ENCODE measurements around the gene COLEC11.

The COLEC11 gene

GRCh38 chr2:3661149-3661660 lies 66.3 kb downstream of the COLEC11 start:
- H2AFZ ChIP-seq (ENCODE audit: low read depth), result no peak overlapping the region
- no peak for TF ChIP-seq CTCF (conservative IDR thresholded peaks at IDR 0.05; ENCODE audit: low read depth, low read length)
- no peak overlapping the region for H3K4me2 ChIP-seq
- H3K27me3 ChIP-seq (ENCODE audit: insufficient read depth, low read depth), result no peaks in the 10 kb centered on the region
- no peaks in the 10 kb centered on the region for H3K36me3 ChIP-seq (ENCODE audit: insufficient read depth)
- no peaks in the 10 kb centered on the region for H4K20me1 ChIP-seq (ENCODE audit: insufficient read depth)
- H3K27ac ChIP-seq, result no peak overlapping the region
- H3K4me3 ChIP-seq (IDR thresholded peaks at IDR 0.05; ENCODE audit: insufficient read depth, low read depth, low read length), result no peak overlapping the region
- no peaks in the 10 kb centered on the region for H3K79me2 ChIP-seq (ENCODE audit: insufficient read depth, low read depth)
- H3K4me1 ChIP-seq (ENCODE audit: low read depth, poor library complexity, severe bottlenecking), result no peaks in the 10 kb centered on the region
- H3K9ac ChIP-seq, result no peak overlapping the region

GRCh38 chr2:3662239-3662638 lies 67.3 kb downstream of the COLEC11 start:
- H3K36me3 ChIP-seq (ENCODE audit: insufficient read depth), result no peaks in the 10 kb centered on the region
- no peaks in the 10 kb centered on the region for H3K79me2 ChIP-seq (ENCODE audit: insufficient read depth, low read depth)
- H4K20me1 ChIP-seq (ENCODE audit: insufficient read depth), result no peaks in the 10 kb centered on the region
- H3K27me3 ChIP-seq (ENCODE audit: insufficient read depth, low read depth), result no peaks in the 10 kb centered on the region
- H3K4me3 ChIP-seq (IDR thresholded peaks at IDR 0.05; ENCODE audit: insufficient read depth, low read depth, low read length), result no peak overlapping the region
- H3K27ac ChIP-seq, result no peak overlapping the region
- H3K4me2 ChIP-seq, result no peak overlapping the region
- H2AFZ ChIP-seq (ENCODE audit: low read depth), result no peak overlapping the region
- no peak for TF ChIP-seq CTCF (conservative IDR thresholded peaks at IDR 0.05; ENCODE audit: low read depth, low read length)
- H3K4me1 ChIP-seq (ENCODE audit: low read depth, poor library complexity, severe bottlenecking), result no peaks in the 10 kb centered on the region
- no peak overlapping the region for H3K9ac ChIP-seq

DNA sequence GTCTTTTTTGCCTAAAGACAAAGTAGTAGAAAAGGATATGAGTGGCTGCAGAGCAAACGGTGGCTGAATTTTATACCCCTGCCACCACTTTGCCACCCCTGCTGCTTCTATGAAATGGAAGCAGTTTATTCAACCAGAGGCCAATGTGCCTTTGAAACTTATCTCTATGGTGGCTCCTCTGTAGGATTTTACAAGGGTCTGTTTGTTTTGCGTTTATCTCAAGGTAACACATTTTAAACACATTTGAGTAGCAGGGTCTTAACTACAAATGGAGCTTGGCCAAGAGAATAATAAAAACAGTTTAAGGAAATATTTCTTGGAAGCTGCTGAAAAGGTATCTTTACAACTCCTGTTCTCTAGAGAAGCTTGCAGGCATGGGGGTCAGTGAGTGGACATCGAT lies 69.2 kb downstream of the COLEC11 start:
- no peaks in the 10 kb centered on the region for H3K79me2 ChIP-seq (ENCODE audit: insufficient read depth, low read depth)
- H3K27ac ChIP-seq, result no peak overlapping the region
- H3K4me3 ChIP-seq (IDR thresholded peaks at IDR 0.05; ENCODE audit: insufficient read depth, low read depth, low read length), result no peak overlapping the region
- H3K27me3 ChIP-seq (ENCODE audit: insufficient read depth, low read depth), result no peaks in the 10 kb centered on the region
- H3K9ac ChIP-seq, result no peak overlapping the region
- no peaks in the 10 kb centered on the region for H3K4me1 ChIP-seq (ENCODE audit: low read depth, poor library complexity, severe bottlenecking)
- TF ChIP-seq CTCF (conservative IDR thresholded peaks at IDR 0.05; ENCODE audit: low read depth, low read length), result no peak
- no peak overlapping the region for H2AFZ ChIP-seq (ENCODE audit: low read depth)
- no peaks in the 10 kb centered on the region for H4K20me1 ChIP-seq (ENCODE audit: insufficient read depth)
- H3K36me3 ChIP-seq (ENCODE audit: insufficient read depth), result no peaks in the 10 kb centered on the region
- no peak overlapping the region for H3K4me2 ChIP-seq

DNA sequence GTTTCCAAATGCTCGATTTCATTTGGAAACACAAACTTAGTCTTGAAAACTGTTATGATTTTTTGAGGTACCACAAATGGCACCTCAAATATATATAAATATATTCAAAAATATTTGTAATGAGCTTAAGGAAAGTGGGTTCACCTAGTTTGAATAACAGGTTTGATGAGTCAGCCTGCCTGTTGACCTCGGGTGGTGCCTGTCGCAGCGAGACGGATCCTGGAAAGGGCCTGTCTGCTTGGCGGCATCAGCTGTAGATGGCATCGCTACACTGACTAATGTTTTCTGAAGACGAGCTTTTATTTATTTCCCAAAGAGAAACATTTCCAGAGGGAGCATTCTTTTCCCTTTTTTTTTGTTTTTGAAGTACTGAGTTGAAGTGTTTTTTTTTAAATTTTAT lies 70.0 kb downstream of the COLEC11 start:
- H3K4me2 ChIP-seq, result no peak overlapping the region
- H3K4me3 ChIP-seq (IDR thresholded peaks at IDR 0.05; ENCODE audit: insufficient read depth, low read depth, low read length), result no peak overlapping the region
- H3K36me3 ChIP-seq (ENCODE audit: insufficient read depth), result no peaks in the 10 kb centered on the region
- H3K27ac ChIP-seq, result no peak overlapping the region
- no peaks in the 10 kb centered on the region for H3K79me2 ChIP-seq (ENCODE audit: insufficient read depth, low read depth)
- no peaks in the 10 kb centered on the region for H3K27me3 ChIP-seq (ENCODE audit: insufficient read depth, low read depth)
- H2AFZ ChIP-seq (ENCODE audit: low read depth), result no peak overlapping the region
- H3K4me1 ChIP-seq (ENCODE audit: low read depth, poor library complexity, severe bottlenecking), result no peaks in the 10 kb centered on the region
- no peaks in the 10 kb centered on the region for H4K20me1 ChIP-seq (ENCODE audit: insufficient read depth)
- no peak for TF ChIP-seq CTCF (conservative IDR thresholded peaks at IDR 0.05; ENCODE audit: low read depth, low read length)
- no peak overlapping the region for H3K9ac ChIP-seq

Data from KMS-11 (cell line).